ENCODE measurements around the gene NCR3LG1.

The NCR3LG1 gene

DNA sequence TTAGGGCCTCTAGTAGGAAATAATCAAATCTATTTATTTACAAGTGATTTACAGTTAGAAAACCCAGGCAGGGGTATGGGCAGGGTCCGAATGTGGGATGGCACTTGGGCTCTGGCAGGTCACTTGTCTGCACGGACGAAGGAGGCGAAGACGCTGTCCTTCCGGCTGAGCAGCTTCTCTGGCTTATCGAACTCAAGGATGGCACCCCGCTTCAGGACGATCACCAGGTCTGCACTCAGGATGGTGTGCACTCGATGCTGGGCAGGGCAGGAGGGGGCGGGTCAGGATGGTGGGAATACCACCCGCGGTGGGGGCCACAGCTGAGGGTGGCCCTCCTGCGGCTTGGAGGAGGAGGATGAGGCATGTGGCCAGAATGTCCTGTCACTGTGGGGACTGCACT is 41.3 kb downstream of the NCR3LG1 start:
- DNase-seq (ENCODE audit: low read depth in 2 of 2): no peak

DNA sequence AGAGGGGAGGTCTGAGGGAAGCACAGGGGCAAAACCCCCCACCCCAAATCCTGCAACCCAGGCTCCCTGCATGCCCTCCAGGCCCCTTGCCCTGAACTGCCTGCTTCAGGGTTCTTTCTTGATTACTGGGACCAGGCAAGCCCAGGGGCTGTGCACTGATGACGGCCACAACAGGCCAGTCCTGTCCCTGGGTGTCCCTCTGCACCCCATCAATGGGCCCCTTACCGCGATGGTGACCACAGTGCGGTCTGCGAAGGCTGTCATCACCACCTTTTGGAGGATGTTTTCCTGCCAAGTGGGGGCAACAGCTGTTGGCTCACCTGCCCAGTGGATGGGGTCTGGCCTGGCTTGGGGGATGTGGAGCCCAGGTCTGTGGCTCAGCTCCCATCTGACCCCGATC is 41.9 kb downstream of the NCR3LG1 start:
- no peak for DNase-seq (ENCODE audit: low read depth in 2 of 2)

DNA sequence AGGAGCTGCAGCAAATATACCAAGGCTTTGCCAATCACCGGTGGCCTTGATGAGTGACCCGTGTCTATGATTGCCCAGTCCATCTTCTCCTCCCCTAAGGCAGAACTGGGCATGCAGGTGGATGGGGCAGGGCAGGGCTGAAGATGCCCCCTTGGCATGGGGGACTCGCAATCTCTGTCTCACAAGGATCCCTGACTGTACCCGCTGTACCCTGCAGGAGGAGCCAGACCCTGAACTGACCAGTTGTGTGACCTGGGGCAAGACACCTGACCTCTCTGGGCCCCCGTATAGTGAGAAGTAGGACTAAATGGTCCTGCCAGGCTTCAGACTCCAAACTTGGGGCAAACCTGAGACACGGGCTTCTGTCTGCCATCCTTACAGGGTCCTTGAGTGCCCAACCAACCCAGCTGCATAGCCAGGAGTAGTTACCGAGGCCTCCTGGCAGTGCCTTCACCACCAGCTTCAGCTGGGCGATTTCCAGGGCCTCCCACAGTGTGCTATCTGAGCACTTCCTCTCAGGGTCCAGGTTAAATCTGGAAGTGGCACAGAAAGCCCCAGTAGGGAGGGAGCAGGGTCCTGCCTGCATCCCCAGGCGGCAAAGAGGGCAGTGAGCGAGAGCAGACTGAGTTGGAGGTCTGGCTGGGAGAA is 43.3 kb downstream of the NCR3LG1 start:
- DNase-seq (ENCODE audit: low read depth in 2 of 2): no peak

DNA sequence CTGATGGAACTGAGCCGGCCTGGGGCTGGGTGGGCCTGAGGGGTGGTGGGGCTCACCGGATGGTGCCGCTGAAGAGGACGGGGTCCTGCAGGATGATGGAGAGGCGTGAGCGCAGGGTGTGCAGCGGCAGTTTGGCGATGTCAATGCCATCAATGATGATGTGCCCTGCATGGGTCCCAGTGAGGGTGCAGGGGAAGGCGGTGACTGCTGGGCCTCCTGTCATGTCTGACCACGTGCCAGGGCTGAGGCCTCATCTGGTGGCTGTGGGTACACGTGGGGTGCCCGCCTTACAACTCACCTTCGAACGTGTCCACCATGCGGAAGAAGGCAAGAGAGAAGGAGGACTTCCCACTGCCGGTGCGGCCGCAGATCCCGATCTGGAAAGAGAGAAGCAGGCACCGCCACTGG is 44.0 kb downstream of the NCR3LG1 start:
- DNase-seq (ENCODE audit: low read depth in 2 of 2): no peak

DNA sequence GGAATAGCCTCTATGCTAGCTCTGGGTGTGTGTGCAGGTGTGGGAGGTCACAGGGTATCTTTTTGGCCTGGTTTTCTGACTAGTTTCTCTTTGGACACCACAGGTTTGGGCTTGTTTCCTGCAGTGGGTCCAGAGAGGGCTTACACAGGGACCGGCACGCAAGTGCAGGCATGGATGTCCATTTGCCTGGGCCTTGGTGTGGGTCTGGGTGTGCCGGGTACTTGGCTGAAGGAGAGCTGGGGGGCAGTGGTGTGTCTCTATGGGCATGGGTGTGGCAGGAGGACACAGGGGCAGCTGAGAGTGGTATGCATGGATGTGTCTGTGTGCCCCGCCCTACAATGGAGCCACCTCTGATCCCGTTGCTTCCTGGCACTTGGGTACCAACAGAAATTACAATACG is 44.4 kb downstream of the NCR3LG1 start:
- no peak for DNase-seq (ENCODE audit: low read depth in 2 of 2)

DNA sequence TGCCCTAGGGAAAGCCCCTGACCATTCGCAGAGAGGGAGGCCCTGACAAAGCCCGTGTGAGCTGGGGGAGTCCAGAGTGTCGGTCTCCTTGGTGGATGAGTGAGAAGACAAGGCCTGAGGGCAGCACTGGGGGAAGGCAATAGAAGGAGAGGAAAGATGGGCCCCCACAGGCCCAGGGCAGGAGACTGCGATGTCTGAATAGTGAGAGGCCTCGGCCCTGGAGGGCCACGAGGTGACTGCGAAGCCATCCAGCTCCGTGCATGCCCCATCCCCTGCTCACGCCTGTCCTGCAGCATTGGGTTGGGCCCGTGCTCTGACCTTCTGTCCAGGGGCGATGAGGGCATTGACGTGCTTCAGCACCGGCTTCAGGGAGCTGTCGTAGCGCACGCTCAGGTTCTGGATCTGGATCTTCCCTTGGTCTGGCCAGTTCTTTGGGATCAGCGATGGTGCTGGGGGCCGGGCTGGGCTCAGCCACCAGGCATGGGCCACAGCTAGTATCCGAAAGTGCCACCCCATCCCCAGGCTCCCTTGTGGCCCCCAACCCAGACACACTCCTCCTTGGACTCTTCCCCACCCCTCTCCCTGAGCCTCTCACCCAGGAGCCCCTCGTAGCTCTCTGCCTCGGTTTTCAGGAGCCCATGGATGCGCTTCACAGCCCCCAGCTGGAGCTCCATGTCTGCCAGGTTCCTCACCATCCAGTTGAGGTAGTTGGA is 45.2 kb downstream of the NCR3LG1 start:
- no peak for DNase-seq (ENCODE audit: low read depth in 2 of 2)

DNA sequence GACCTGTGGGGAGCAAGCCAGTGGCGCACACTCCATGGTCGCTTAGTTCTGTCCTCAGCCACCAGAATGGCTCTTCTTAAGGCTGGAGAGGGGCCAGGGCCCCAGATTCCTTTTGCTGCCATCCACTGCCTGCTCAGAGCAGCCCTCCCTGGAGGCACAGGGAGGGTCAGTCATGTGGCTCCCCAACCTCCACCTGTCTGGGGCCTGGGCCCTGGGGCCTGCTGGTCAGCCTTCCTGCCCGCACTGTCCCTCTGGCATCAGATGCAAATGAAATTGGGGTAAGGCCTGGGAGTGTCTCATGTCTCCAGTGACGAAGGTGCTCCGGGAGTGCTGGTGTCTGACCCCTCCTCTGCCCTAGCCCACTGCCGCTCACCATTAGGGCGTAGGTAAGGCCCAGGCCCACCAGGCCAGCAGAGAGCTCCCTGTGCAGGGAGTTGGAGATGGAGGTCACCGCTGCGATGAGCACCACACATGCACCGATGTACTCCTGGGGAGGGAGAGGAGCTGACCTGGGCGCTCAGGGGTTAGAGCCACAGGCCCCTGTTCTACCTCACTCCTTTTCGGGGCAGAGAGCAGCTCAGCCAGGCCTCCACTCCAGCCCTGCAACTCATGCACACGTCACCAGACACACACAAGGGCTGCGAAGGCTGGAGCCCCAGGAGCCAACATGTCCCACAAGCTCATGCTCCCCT is 45.9 kb downstream of the NCR3LG1 start:
- DNase-seq (ENCODE audit: low read depth in 2 of 2): no peak

DNA sequence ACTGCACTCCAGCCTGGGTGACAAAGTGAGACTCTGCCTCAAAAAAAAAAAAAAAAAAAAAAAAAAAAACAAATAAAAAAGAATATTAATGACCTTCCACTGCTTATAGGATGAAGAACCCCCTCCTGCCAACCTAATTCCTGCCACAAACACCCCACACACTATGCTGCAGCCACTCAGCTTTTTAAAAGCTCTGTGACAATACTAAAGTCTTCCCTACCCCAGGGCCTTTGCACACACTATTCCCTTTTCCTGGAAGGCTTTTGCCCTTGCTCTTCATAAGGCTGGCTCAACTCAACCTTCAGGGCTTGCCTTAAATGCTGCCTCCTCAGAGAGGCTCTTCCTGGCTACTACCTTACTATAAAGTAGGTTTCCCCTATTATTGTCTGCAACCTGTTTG is 47.6 kb downstream of the NCR3LG1 start:
- no peak for DNase-seq (ENCODE audit: low read depth in 2 of 2)

DNA sequence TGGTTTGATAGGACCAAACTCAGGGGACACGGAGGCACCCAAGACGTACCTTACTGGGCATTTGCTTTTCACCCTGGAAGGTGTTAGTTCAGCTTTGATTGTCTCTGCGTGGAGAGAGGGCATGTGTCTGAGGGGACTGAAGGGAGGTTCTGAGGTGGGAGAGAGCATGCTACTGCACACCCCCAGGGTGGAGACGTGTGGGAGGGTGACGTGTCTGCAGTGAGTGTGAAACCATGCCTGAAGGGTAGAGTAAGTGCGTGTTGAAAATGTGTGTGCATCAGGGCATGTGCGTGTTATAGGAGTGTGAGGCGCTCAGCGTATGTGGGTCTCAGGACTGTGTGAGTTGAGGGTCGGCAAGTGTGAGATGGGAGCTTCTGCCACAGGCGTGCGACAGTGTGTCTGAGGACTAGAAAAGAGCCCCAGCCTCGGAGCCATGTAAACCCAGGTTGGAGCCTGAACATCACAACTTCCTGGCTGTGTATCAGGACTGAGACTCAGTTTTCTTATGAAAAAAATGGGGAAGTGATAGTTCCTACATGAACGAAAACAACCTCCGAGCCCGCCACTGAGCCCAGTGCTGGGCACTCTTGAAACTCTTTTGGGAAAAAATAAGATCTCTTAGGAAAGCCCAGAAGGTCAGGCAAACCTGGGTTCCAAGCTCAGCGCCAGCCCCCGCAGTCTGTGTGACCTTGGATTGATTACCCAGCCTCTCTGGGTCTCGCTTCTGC is 48.6 kb downstream of the NCR3LG1 start:
- no peak for DNase-seq (ENCODE audit: low read depth in 2 of 2)

DNA sequence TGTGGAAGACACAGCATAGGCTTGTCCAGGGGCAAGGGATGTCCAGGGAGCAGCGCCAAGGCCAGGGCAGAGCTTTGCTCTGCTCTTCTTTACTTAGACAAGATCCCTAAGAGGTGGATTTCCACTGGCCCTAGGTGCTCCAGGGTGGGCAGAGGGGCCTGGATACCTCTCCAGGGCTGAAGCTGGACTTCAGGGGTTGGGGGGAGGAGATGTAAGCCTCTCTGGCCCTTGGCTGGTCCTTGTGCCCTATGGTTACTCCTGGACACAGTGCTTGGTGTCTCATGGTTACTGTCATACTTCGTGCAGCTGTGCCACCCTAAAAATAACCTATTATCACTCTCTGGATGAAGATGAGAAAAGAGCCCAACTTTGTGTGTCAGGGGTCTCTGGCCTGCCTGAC is 49.7 kb downstream of the NCR3LG1 start:
- no peak for DNase-seq (ENCODE audit: low read depth in 2 of 2)

DNA sequence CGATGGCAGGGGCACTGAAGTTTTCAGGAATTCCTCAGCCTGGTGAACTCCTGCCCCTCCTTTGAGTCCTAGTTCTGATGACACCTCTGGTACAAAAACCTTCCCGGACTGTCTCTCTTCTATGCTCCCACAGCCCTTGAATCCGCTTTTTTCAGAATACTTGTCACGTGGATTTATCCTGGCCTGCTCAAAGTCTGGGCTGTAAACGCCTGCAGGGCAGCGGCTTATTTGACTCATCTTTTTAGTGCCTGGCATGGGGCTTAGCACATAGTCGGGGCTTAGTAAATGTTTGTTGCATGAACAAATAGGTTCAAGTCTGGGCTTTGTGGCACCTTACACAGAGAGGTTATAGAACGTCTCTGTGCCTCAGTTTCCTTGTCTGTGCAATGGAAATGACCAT is 50.2 kb downstream of the NCR3LG1 start:
- no peak for DNase-seq (ENCODE audit: low read depth in 2 of 2)

DNA sequence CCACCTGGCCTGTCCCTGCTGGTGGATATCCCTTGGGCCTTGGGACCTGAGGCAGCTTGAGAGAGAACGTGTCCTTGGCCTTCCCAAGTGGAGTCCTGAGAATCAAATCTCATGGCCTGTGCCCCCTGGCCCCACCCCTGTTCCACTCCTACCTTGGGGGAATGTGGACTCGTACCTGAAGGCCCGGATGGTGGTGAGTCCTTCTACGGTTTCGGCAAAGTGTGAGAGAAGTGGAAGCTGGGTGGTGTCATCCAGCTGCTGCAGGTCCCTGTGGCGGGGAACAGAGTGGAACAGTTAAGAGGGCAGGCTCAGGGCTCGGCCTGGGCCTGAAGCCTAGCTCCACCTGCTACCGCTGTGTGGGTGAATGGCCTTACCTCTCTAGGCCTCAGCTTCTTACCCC is 50.9 kb downstream of the NCR3LG1 start:
- no peak for DNase-seq (ENCODE audit: low read depth in 2 of 2)

DNA sequence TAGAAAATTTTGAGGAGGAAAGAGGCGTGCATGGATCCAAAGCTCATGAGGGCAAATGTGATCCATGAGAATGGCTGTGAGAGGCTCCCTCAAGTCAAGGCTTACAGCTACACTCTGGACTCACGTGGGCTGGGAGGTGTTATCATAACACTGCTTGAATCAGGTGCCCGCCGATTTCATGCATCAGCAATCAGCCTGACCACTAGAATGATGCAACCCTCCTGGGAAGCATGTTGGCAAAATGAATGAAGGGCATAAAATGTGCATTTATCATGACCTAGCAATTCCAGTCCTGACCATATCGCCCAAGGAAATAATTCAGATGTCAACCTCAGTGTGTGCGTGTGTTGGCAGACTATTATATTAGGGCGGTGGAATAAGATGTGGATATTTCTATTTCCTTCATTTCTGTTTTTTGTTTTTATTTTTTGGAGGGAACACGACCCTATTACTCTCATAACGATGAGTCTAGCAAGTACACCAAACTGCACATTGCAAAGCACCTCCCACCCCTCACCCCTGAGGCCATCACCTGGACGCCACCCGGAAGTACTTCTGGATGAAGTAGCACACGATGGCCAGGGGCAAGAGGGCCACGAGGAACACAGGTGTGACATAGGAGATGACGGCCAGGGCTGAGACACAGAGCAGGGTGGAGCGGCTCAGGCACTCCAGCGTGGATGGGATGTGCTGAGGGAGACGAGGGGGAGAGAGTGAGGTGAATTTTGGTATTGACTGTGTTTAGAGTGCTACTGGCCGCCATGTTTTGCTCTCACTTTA is 52.6 kb downstream of the NCR3LG1 start:
- no peak for DNase-seq (ENCODE audit: low read depth in 2 of 2)

DNA sequence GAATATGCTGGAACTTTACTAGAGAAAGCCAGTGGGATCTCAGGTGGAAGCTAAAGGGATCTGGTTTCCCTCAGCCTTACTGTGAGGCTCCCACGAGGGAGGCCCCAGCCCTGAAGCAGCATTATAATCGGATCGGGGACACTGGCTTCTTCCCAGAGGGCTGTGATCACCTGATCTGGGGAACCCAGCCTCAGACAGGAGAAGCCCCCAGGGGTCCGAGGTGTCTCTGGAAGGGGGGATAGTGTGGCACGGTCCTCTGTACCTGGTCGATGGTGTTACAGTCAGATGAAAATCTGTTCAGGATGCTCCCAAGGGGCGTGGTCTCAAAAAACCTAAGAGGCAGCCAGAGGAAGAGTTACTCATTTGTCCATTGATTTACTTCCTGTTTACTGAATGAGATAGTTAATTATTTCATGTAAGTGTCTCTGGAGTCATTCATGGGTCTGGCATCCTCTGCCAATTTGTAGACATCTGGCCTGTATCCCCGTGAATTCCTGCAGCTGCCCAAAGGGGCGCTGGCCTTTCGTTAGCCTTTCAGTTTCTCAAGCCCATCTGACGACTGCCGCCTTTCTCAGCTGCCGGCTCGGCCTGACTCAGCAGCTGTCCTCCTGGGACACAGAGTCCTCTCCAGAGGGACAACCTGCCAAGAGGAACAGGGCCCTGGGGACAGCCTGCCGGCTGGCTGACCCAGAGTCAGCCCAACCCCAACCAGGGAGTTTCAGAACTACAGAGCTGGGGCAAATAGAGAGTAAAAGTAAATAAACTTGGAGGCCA is 53.8 kb downstream of the NCR3LG1 start:
- no peak for DNase-seq (ENCODE audit: low read depth in 2 of 2)

DNA sequence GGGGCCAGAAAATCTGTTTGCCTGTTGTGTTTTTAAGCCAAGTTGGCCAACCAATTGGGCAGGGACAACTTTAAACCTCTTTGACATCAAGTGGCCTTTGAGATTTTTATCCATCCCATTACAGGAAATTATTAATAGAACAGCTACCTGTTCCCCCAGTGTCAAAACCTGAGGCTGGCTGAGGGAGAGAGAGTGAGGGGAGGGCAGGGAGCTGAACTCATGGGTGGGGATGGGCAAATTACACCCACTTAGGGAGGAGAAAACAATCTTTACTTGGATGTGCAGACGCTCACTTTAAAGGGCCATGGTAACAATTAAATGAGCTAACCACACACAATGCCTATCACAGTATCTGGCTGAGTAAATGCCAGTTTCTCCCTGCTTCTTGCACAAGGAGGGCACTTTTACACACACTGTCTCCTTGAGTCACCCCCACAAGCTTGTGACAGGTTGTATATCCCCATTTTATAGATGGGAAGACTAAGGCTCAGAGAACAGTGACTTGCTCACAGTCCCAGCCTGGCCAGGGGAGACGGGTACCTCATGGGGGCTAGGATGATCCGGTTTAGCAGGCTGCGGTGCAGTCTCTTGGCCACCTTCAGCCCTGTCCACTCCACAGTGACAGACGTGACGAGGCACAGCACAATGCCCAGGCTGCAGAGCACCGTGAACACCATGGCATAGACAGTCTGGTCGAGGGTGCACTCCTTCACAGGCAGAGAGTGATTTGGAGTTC is 54.6 kb downstream of the NCR3LG1 start:
- DNase-seq (ENCODE audit: low read depth in 2 of 2): no peak

DNA sequence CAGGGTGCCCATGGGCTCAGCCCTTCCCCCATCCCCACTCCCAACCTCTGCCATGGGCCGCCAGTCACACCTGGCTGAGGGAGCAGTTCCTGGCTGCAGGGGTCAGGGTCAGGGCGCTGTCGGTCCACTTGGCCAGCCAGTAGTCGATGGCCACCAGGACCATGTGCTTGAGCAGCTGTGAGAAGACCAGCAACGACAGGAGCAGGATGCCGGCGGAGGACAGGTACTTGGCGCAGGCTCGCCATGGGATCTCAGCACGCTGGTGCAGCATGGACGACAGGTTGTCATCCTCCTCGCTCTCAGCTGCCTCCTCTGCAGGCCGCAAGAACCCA is 55.2 kb downstream of the NCR3LG1 start:
- DNase-seq (ENCODE audit: low read depth in 2 of 2): no peak

DNA sequence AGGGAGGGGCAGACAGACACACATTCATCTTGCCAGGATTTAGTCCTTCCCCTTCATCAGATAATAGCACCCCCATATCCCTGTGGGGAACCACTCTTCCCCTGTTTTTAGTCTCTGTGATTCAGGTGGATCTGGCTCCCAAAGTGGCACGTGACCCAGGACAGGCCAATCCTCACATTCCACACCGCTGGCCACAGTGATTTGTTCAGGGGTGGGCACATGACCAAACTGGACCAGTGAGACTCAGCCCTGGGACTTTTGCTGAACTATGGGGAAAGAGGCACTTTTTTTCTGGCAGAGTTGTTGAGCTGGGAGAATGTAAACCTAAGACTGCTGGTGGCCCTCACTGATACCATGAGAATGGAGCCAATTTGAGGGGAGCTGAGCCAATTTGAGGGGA is 56.0 kb downstream of the NCR3LG1 start:
- no peak for DNase-seq (ENCODE audit: low read depth in 2 of 2)

DNA sequence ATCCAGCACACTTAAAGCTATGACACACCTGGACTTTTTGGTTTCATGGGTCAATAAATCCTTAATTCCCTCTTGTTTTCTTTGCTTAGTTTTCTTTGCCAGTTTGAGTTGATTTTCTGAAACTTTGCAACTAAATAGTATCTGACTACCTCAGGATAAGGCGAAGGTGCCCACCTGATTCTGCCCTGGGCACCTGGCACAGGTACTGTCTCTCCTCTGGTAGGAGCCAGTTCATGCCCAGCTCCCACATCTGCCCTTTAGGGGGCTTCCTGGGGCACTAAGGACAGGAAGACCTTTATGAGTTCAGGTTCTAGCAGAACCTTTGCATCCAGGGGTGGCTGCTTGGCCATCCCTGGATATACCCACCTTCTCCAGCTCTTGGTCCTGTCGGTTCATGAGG is 56.4 kb downstream of the NCR3LG1 start:
- DNase-seq (ENCODE audit: low read depth in 2 of 2): no peak

DNA sequence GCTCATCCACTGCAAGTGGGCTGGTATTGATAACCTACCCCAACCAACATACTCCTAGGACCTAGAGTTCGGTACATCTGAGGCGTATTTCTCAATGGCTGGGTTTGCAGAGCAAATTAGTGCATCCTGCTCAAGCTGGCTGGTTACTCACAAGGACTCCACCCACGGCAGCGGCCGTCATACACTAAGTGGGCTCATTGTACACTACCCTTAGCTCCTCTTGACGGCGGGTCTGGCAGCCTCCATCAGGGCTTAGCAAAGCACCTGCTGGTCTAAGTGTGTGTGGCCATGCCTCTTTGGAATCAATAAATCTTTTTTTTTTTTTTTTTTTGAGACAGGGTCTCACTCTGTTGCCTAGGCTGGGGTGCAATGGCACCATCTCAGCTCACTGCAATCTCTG is 57.0 kb downstream of the NCR3LG1 start:
- no peak for DNase-seq (ENCODE audit: low read depth in 2 of 2)

DNA sequence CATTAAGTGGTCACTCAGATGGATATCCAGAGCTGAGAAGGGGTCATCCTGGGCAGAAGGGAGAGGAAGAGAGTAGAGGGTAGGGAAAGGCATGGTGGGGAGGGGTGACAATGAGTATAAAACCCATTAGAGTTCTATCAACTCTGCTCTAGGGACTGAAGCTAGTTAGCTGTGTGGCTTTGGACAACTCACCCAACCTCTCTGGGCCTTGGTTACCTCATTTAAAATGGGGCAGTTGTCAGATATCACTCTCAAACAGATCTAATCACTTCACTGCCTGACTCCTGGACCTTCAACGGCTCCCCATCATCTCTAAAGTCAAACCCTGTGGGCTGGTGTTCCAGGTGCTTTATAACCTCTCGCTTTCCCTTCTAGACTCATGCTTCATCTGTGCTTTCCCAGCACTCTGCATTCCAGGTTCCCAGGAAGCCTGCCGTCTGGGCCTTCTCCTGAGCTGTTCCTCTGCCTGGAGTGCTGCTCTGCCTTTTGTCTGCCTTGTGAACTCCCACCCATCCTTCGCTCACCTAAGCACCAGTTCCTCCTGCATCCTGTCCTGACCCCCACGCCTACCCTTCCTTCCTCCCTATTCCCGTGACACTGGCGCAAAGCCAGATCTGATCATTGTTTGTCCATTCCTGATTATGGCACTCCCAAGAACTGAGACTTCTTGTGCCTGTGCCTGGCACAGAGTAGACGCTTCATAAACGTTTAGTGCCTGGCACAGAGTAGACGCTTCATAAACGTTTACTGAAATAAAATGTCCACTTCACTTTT is 59.2 kb downstream of the NCR3LG1 start:
- no peak for DNase-seq (ENCODE audit: low read depth in 2 of 2)

Measured in stimulated activated CD8-positive, alpha-beta memory T cell treated with anti-CD3 and anti-CD28 coated beads, Interleukin-15, amount 100 ng/mL, for 48 hours (primary cell).